ENCODE results near the gene TIMM29.

DNA sequence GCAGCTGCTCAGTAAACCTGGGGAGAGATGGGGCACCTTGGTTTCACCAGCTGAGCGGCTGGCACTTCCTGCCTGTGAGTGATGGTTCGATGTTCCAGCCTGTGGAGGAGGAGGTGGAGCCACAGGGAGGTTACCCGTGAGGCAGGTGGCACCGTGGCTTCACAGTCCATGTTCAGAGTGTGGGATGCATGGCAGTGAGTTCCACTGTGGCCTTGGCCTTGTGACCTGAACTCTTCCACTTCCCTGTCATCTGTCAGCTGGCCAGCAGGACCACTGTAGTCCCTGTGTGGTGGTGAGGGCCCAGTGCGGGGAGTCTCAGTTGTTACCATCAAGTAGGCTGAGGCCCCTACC is 49.1 kb downstream of the TIMM29 start:
- TF ChIP-seq, protein P1, sequence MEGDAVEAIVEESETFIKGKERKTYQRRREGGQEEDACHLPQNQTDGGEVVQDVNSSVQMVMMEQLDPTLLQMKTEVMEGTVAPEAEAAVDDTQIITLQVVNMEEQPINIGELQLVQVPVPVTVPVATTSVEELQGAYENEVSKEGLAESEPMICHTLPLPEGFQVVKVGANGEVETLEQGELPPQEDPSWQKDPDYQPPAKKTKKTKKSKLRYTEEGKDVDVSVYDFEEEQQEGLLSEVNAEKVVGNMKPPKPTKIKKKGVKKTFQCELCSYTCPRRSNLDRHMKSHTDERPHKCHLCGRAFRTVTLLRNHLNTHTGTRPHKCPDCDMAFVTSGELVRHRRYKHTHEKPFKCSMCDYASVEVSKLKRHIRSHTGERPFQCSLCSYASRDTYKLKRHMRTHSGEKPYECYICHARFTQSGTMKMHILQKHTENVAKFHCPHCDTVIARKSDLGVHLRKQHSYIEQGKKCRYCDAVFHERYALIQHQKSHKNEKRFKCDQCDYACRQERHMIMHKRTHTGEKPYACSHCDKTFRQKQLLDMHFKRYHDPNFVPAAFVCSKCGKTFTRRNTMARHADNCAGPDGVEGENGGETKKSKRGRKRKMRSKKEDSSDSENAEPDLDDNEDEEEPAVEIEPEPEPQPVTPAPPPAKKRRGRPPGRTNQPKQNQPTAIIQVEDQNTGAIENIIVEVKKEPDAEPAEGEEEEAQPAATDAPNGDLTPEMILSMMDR (IDR thresholded peaks at IDR 0.05; ENCODE audit: insufficient read depth, low read length, poor library complexity, severe bottlenecking): no peak
- TF ChIP-seq EZH2phosphoT487 (conservative IDR thresholded peaks at IDR 0.05; ENCODE audit: low read length): no peak

Data from SU-DHL-6 (cell line).